GM18520 (cell line): ENCODE measurements around the gene FIG4.
"Not testable (repeated sequence)": the region's sequence is repeated elsewhere in the genome, so short reads cannot be mapped to it uniquely, and the experiment has no call there.

Experiments used
- ATAC-seq: cut with Tn5 transposase; IDR thresholded peaks from one replicate; pipeline ENCODE4 v1.9.1; 2021; ENCODE audit not compliant: unreplicated experiment

FIG4 gene

DNA sequence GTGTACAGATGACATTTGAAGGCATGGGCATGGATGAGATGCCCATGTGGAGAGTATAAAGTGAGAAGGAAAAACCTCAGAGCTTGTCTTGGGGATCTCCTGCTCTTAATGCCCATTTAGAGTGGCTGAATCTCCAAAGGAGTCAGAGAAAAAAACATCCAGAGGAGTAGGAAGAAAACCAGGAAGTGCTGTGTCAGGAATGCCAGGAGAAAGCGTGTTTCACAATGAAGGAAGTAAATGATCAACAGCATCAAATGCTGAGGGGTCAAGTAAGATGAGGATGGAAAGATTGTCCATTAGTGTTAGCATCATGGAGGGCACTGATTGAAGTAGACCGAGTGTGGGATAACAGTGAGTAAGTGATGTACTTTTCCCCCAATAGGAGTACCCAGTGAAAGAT, 56.1 kb downstream of the FIG4 start:
- ATAC-seq: no peak

- ATAC-seq: no peak
Observed at GRCh38 chr6:109759098-109759955, 68.2 kb downstream of the FIG4 start.

DNA sequence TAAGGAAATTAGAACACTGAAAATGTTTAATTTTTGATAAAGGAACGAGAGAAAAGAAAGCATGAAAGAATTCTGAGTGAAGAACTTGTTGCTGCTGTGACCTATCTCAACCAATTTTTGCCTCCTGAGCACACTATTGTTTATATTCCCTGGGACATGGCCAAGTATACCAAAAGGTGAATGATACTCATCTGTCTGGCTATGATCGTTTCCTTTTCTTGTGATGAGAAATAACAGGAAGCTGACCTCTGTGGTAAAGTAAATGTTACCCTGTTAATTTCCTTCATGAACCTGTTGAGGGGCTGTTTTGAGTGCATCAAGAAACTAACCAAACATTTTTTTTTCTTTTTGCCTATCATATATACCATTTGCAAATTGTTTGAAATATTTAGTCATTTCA, 69.1 kb downstream of the FIG4 start:
- no peak for ATAC-seq

GRCh38 chr6:109762166-109762565, 71.1 kb downstream of the FIG4 start:
- ATAC-seq: no peak

DNA sequence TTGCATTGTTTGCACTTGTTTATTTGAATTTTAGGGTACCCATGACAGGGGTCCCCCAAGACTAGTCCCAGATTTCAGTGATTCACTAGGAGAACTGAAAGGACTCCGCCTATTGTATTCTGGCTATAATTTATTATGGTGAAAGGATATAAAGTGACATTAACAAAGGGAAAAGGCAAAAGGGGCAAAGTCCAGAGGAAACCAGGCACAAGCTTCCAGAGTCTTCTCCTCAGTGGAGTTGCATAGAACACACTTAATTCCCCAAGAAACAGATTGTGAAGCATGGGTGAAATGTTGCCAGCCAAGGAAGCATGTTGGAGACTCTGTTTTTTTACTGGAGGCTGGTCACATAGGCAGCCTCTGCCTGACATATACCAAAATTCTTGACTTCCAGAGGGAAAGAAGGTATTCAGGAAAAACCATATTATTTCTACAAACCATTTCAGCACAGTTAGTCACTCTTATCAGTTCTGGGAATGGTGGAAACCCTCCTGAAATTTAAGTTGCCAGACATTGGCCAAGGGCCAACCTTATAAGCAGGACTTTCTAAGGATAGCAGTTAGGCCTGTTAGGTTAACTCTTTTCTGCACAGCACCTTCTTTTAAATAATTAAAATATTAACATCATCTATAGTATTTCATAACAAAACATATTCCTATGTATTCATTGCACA, 71.8 kb downstream of the FIG4 start:
- no peak for ATAC-seq

GRCh38 chr6:109766167-109766566, 75.1 kb downstream of the FIG4 start:
- no peak for ATAC-seq

- ATAC-seq: no peak
Observed at GRCh38 chr6:109767961-109768360, 76.9 kb downstream of the FIG4 start.

DNA sequence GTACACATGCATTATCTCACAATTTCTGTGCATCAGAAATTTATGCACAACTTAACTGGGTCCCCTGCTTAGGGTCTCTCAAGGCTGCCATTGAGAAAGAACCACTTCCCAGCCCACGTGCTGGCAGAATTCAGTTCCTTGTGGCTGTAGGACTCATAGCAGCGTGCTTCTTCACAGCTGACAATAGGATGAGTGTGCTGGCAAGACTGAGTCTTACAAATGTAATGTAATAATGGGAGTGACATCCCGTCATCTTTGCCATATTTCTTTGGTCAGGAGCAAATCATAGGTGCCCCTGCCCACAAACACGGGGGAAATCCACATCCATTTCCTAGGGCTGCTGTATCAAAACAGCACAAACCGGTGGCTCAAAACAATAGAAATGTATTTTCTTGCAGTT, 77.4 kb downstream of the FIG4 start:
- no peak for ATAC-seq

DNA sequence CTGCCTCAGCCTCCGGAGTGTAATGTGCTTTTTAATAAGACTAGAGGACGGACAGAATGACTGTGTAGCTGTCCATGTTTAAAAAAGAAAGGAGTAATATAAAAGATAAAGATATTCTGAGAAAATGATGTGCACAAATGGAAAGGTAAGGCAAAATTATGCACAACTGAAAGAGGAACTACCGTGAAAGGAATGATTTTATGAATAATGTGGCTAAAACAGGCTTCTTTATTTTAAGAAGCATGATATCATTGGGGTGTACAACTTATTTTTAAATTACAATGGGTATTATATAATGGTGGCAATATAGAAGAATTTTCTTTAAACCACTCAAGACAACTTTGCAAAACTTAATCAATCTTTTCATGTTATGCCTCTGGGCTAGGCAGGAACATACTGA, 78.1 kb downstream of the FIG4 start:
- no peak for ATAC-seq

DNA sequence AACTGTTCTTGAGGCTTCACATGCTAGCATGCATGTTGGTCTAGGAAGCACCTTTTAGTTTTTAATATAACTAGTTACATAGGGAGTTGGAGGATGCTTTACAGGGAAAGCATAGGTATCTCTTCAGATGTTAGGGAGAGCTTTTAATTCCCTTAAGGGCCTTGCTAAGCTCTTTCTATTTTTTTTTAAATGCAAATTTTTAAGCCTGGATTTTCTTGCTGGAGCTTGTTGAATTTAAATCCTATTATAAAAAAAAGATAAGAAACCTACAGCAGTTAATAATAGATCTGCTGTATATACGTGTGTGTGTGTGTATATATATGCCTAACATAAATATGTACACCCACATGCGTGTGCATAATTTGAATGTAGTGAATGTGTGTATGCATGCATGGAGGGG, 79.0 kb downstream of the FIG4 start:
- no peak for ATAC-seq

GRCh38 chr6:109770779-109771178, 79.7 kb downstream of the FIG4 start:
- ATAC-seq: no peak

- not testable (repeated sequence) for ATAC-seq
Observed at GRCh38 chr6:109771939-109772755, 81.1 kb downstream of the FIG4 start.

DNA sequence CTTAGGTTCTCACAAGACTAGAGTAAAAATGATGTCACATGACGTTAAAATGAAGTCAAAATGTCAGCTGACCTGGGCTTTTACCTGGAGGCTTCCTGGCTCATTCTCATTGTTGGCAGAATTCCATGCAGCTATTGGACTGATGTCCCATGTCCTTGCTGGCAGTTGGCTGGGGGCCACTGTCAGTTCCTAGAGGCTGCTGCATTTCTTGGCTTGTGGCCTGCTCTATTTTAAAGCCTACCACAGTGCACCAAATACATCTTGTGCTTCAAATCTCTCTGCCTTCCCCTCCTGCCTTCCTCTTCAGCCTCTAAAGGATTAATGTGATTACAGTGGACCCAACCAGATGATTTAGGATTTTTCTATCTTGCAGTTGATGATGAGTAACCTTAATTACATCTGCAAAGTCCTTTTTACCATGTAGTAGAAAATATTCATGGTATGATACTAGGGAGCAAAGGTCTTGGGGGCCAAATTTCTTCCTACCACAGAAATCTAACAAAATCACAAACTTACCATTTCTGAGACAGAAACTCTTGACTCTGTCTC, 81.9 kb downstream of the FIG4 start:
- no peak for ATAC-seq

- no peak for ATAC-seq
Observed at GRCh38 chr6:109781001-109781400, 89.9 kb downstream of the FIG4 start.

DNA sequence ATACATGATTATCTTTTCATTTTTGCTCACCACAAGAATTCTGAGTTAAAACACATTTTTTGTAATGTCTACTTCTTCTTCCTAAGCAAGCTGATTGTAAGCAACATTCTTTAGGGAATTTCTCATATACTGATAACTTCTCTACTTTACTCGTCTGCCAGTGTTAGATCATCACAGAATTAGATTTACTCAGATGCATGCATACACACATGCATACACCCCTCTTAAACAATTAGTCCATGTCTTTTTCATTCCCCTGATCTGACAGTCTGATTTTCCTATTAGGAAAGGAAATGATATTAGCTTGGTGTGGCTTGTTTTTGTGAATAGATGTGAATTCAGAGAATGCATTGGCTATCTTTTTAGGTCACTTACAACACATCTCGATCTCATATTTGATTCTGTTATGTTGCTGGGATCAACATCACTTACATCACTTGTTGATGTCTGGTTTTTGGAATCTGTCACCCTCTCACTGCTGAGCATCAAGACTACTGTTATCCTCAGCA, 91.4 kb downstream of the FIG4 start:
- no peak for ATAC-seq

DNA sequence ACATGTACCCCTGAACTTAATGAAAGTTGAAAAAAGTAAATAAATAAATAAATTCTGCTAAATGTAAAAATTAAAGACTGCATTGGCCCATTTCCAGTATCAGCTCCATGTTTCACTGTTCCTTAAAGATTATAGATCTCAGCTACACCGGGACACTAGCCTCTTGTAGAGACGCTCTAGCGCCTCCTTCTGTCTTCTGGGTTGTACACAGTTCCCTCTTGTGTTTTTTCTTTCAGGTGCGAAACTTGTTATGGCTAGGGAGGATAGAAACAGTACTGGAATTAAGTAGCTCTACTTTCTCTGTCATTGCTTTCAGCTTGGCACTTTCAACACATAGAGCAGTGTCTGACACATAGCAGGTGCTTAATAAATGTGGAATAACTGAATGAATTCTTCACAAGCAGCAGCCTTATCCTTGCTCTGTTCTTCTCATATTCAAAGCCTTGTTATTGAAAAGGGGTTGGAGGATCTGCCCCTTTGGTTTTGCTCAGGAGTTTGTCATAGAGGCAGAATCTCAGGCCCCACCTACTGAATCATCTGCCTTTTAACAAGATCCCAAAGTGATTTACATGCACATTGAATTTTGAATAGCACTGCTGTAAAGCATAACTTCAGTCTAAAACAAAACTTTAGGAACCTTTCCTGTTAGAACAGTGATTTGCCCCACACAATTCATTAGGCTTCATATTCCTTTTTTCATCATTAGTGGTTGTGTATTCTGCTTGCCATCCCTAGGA, 92.3 kb downstream of the FIG4 start:
- no peak for ATAC-seq

- no peak for ATAC-seq
Observed at GRCh38 chr6:109787312-109787711, 96.2 kb downstream of the FIG4 start.

DNA sequence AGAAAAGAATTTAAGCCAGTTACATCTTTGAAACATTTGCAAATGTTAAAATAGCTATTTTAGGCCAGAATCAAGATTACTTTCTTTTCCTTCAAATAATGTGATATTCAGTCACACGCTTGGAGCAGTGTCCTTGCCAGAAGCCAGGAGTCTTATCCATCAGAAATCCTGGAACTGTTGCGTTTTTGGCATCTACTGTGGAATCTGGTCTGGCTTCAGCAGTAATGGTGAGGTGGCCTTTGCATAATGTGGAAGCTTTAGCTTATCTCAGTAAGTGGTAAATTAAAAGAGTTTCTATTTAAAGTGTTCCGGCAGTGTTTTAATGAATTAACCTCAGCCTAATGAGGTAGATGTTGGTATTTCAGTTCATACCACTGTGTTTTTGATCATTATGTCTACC, 97.6 kb downstream of the FIG4 start:
- no peak for ATAC-seq

DNA sequence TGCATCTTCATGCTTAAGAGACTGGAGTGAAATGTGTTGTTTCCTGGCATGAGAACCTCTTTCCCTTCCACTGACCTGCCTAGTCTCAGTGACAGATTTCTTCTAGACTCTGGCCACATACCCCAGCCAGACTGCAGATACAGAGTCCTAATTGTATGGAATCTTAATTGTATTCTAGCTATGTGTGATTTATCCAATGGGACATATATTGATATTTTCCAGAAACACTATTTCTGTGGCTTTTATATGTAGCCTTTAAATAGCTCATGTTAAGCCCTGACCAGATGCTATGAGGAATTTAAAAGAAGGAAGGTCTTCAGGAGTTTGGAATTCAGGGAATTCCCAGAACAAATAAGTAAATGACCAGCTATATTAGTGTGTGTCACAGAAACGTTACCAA, 99.0 kb downstream of the FIG4 start:
- no peak for ATAC-seq

- ATAC-seq: no peak
Observed at GRCh38 chr6:109791301-109791700, 100.2 kb downstream of the FIG4 start.

DNA sequence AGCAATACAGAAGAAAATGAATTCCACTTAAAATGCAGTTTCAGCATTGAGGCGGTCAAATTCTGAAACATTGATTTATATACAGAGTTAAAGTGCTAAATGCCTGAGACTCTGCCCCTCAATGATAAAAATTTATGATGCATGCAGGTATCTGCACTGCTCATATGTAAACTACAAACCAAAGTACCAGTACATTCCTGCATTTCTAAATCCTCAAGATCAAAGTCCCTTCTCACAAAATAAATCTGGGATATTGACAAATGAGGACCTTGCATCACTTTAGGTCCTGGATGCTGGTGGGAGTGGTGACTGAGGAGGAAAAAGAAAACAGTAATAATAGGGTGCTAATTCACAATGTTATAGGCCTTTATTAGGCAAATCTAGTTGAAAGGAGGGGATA, 101.9 kb downstream of the FIG4 start:
- ATAC-seq: no peak
